GM19467 (cell line): ENCODE results near the gene SNRPD3.

Experiments used
- ATAC-seq: cut with Tn5 transposase; IDR thresholded peaks from one replicate; pipeline ENCODE4 v1.9.1; 2021; ENCODE audit warnings: mild to moderate bottlenecking, moderate library complexity; ENCODE audit not compliant: unreplicated experiment

SNRPD3 gene

DNA sequence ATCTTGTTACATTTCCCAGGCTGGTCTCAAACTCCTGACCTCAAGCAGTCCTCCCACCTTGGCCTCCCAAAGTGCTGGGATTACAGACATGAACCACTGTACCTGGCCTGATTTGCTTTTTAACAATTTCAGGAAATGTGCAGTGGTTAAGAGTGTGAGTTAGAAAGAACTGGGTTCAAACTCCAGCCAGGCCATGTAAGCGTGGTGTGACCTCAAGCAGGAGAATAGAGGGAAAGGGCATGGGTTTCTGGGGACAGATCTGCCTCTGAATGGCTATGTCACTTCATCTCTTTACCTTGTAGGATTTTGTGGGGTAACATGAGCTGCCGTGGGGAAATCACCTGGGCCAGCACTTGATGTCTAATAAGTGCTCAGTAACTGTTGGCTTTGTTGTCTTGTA, 9.3 kb downstream of the SNRPD3 start:
- ATAC-seq: no peak

DNA sequence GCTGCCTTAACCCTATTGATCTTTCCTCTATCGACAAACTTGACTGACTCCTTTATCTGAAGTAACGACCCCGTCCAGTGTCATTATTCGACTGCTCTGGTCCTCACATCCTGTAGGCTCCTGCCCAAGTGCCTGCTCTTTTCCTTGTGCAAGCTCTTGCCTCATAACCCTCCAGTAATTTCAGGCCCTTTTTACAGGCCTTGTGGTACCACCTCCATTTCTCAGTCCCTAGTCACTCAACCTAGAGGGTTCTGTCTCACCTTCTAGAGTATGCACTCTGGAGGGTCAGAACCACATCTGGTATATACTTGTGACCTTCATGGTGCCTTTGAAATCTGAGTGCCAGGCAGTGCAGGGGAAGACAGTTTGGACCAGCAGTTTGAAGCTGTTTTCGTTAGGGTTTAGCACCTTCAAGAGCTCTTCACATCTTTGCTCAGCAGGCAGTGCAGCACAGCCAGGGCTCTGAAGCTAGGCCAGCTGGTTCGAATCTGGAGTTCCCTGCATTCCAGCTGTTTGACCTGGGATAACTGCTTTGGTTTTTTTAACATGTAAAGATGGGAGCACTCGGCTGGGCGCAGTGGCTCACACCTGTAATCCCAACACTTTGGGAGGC, 11.2 kb downstream of the SNRPD3 start:
- ATAC-seq: no peak

DNA sequence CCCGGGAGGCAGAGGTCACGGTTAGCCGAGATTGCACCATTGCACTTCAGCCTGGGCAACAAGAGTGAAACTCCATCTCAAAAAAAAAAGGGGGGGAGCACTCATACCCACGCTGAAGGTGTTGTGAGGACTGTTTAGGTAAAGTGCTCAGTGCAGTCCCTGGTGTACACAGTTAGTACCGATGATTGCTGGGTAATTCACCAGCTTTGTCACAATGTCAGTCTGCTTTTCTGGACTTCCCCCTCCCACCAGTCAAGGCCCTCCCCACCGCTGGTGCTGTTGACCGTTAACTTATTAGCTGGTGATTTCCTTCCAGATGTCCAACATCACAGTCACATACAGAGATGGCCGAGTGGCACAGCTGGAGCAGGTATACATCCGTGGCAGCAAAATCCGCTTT, 11.9 kb downstream of the SNRPD3 start:
- no peak for ATAC-seq

DNA sequence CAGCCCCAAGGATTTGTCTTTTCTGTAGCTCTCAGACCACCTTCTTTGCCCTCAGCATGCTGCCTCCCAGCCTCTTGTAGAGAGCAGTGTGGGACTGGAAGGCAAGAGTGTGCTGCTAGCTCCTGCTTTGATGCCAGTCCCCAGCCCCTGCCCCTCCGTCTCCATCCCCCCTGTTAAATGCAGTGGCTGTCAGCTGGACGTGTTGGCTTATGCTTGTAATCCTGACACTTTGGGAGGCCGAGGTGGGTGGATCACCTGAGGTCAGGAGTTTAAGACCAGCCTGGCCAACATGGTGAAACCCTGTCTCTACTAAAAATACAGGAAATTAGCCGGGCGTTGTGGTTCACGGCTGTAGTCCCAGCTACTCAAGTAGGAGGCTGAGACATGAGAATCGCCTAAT, 15.5 kb downstream of the SNRPD3 start:
- ATAC-seq: no peak

DNA sequence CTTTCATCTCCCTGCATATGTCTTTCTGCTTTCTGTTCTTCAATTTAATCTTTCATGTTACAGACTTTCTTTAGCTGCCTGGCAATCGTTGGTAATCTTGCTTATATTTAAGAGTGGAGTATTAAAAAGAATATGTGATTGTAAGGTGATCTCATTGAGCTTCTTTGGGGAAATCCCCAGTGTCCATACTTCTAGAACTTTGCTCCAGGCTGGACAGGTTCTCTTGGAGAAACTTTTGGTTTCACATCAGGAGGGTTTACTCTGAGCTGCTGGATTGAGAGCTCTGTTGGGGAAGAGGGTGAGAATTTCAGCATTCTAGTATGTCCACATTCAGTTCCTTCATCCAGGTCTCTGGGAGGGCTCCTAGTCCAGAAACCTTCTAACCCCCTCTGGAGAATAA, 21.0 kb downstream of the SNRPD3 start:
- ATAC-seq: no peak

DNA sequence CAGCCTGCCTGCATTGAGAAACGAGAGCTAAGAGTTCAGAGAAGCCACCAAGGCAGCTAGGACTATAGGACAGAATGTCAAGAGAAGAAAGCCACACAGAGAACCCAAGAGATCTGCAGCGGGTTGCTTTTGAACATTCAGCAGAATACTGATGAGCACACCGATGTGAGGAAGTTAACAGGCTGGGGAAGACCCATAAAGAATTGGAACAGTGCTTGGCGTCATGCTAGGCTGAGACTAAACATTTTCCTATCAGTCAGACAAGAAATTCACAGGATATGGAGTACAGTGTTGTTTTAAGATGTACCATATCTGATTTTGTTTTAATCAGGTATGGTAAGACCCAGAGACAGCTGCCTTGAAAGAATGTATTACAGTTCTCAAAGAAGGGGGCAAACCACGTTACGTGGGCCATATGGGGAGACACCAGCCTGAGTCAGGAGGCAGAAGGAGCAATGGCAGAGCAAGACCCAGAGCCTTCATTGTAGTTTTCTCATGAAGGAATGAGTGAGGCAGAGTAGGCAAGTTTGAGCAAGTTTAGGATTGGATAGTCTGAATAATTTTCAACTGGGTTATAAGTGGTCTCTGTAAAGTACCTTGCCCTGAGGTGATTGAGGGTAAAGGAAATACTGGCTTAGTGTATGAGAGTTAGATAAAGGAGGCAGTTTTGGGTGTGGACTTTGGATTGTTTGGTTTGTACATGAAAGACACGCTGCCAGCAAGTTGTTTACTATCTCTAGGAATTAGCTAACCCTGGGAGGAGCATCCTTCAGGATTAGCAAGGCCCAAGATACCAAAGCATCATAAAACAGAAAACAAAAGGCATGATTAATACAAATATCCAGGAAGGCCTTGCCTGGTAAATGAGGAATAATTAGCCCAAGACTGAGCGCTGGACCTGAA, 22.8 kb downstream of the SNRPD3 start:
- no peak for ATAC-seq

DNA sequence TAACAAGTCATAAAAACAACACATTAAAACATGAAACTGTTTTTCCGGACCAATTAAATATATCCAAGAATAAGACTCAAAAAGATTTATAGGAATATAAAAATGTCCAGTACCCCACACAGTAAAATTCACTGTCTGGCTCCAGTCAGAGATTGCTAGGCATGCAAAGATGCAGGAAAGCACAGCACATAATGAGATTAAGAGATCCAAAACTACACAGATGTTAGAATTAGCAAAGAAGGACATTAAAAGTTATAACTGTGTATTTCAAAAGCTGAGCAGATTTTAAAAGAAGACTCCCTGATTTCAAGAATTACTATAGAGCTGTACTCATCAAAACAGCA, 23.4 kb downstream of the SNRPD3 start:
- ATAC-seq: no peak

DNA sequence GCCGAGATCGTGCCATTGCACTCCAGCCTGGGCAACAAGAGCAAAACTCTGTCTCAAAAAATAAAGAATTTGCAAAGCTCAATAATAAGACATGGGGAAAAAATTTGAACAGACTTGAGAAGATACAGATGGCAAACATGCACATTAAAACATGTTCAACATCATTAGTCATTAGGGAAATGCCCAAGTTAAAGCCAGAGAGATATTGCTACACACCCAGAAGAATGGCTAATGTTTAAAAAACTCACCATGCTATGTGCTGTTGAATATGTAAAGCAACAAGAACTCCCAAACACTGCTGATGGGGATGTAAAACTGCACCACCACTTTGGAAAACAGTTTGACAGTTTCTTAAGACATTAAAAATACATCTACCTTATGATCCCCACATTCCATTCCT, 24.5 kb downstream of the SNRPD3 start:
- no peak for ATAC-seq

DNA sequence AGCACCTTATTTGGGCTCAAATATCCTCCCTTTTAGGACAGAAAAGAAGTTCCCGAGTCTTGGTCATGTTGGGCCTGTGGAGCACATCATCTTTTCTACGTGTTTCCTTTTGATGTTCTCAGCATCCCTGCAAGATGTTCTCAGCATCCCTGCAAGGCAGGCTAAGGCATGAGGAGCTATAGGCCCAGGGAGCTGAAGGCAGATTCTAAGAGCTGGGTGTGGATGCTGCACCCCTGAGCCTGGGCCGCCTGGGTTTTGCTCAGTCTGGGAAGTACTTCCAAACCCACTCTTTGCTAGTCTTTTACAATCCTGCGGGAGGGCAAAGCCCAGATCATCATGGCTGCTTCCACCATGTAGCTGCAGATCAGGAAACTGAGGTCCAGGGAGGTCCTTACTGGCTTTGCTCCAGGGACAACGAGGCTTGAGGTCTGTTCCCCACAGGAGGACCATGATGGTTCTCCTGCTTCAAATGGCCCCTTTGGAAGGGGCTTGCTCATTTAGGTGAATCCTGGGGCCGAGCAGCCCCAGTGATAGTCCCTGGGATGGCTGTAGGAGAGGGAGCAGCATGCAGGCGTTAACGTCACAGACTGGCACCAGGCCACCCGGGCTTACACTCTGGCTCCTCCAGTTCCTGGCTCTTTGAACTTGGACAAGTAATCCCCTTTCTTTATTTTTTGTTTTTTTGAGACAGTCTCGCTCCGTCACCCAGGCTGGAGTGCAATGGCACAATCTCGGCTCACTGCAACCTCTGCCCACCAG, 26.4 kb downstream of the SNRPD3 start:
- ATAC-seq: no peak

DNA sequence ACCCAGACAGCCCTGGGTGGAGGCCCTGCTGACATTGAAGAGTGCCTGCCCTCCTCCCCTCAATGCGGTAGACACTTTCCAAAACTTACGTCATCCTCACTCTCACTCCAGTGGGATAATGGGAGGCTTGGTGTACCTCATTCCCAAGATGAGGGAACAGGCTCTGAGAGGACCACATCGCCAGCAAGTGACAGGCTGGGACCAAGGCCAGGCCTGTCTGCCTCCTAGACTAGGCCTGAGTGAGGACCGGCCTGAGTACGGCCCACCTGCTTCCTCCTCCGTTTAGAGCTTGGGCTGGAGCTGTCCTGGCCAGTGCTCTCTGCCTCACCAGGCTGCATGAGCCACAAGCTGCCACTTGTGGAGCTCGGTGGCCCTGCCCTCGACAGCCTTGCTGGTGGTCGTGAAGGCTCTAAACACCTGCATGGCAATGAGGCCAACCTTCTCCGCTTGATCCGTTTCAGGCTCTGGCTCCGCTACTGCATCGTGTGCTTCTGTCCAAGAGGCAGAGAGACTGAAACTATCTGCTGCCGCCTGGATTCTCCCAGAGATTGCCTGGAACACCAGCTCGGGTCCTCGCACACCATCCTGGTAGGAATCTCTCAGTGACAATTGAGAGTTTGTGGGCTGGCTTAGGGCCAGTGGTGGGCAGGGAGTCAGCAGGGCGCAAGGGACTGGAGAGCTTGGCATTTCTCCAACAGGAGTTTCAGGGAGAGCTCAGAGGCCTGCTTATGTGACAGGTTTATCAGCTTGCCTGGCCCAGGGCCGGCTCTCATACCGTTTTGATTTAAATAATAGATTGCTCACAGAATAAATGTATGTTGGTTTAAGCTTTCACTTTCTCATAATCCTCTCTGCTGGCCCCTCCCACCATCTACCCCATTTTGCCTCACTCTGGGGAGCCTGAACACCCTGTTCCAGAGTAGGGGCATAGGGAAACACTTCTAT, 27.7 kb downstream of the SNRPD3 start:
- ATAC-seq: no peak

DNA sequence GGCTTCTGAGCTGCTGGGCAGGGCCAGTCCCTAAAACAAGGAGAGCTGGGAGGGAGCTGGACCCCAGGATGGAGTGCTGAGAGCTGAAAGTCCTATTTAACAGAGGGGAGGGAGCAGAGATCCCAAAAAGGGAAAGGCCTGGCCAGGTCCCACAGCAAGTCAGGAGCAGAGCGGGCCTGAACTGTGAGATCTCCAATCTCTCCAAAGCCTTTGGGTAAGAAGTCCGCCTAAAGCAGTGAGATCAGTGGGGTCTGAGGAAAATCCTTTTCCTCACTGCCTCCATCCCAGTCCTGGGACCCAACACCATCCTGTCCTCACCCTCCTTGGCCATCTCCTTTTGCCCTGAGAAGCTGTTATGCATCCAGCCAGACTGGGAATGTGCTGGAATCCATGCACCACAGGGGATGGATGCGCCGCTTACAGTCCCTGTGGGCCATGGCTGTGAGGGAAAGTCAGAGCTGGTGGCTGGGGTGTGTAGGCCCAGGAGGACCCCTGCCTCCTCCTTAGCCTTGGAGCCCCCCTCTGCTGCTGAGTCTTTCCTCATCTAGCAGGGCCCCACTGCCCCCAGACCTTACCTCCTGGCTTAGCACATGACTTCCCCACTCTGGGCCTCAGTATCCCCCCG, 28.5 kb downstream of the SNRPD3 start:
- no peak for ATAC-seq

DNA sequence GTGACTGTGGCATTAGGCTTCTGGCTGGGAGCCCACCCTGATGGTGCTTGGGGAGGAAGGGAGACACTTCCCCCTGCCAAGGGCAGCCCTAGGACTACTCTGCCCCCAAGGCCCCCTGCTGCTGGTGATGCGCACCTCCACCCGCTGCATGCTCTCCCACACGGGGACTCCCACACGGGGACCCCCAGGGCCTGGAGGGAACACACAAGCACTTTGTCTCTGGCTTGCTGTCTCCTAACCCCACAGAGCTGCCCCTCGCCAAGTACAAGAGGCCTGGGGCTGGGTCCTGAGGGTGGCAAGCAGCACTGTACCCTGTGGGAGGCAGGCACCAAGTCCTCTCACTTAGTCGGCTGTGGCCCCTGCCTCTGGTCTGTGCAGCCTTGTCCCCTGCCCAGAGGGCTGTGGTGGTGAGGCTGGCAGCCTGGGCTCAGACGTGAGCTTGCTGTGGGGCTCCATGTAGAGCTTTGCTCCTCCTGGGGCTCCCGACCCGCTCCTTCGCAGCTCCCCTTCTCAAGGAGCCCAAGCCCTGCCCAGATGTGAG, 29.1 kb downstream of the SNRPD3 start:
- ATAC-seq: no peak

DNA sequence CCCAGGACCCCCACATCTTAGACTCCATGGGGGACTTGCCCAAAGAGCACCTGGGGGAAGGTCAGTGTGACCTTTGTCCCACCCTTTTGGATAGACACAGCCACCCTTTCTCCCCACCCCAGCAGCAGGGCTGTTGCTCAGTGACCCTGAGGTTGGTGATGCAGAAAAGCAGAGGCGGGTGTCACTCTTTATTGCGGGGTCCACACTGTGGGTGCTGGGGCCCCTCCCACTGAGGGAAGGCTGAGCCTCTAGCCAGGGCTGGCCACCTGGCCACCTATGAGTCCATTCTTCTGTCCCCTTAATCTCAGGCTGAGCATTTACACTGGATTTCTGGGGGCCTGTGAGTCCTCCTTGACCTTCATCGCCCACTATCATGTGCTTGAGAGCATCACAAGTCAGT, 29.7 kb downstream of the SNRPD3 start:
- no peak for ATAC-seq

DNA sequence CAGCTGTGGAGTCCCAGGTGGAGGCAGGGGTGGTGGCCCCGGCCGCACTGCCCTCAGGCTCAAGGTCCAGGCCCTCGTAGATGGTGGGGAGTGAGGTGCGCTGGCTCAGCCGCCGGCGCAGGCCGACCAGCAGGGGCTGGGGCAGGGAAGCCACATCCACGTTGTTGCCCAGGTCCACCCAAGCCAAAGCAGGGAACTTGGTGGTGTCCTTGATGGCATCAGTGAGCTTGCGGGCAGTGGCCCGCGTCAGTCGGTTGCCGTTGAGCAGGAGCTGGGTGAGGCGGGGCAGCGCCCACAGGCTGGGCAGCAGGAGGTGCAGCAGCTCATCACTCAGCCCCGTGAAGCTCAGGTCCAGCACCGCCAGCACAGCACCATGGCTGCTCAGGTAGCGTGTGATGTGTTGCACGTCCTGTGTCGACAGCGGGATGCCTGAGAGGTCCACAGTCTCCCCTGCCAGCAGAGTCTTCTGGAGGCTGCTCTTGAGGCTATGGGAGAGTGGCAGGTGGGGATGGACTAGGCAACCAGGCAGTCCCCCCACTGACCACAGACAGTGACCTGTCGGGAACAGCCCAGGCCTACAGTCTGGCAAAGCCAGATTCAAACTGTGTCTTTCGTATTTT, 30.2 kb downstream of the SNRPD3 start:
- ATAC-seq: no peak

DNA sequence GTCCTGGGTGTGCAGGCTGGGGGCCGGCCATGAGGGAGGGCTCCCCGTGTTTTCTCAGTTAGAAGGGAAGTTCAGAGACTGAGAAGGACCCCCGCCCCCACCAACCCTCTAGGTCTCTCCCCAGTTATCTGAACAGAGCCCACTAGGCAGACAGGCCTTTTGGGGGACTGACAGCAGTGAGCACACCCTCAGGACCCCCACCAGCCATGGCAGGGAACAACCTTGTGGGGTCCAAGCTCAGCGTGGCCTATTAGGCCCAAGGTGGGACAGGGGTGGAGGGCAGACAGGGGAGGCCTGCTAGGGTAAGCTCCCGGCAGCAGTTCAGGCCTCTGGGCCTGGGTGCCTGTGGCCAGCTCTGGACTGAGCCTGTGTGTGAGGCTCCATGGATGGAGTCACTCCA, 31.5 kb downstream of the SNRPD3 start:
- ATAC-seq: no peak

DNA sequence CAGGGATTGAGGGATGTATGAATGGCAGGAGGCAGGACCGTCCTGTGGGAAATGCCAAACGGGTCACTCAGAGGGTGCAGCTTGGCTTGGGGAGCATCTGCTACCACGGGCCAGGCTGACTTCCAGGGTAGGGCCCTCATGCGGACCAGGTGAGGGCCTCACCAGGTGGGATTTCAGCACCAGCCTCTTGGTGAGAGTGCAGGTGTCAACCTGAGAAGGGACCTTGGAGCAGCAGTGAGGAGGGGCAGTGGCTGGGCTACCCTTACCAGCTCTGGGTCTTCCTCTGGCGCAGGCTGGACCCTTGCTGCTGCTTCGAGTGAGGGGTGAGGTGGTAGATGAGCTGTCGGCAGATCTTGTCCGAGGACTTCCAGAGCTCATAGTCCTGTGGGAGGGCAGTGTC, 32.1 kb downstream of the SNRPD3 start:
- ATAC-seq: no peak

DNA sequence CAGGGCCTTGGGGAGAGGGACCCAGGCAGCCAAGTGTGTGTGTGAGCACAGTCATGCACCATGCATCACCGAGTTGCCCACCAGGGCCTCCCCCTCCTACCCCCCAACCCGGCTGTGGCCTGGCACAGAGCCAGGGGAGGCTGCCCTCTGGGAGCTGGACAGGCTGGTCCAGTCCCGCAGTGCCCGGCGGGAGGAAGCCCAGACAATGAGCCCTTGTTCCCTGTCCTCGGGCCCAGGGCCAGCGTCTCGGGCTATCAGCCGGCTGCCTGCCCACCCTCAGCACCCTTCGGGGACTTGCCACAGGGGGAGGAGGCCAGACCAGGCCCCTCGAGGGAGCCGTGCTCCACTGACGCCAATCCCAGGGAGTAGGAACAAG, 32.6 kb downstream of the SNRPD3 start:
- ATAC-seq: no peak

DNA sequence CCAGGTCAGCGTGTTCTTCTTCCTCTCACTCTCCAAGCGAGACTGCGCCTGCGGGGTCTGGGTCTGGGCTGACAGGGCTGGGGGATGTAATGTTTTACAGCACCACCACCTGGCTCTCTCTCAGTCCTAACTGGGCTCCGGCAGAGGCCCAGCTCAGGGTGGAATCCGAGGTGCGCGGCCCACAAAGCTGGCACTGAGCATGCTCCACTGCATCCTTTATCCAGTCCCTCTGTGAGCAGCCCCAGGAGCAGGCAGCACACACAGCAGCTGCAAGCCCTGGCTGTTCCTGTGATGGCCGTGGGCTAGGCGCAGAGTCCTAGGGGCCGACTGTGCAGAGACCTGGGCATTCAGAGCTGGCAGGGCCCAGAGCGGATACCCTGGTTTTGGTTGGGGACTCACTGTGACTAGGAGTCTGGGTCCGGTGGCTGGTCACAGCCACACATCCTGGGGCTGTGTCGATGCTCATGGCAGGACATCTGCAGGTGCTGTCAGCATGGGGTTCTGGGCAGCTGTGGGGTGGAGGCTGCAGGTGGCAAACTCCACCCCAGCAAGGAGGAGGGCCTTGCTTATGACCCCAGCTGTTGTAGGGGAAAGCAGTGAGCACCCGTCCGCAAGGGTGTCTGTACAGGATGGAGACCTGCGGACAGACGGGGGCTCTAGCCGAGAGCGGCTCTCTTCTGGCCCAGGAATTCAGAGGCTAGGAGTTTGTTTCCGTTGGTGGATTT, 33.1 kb downstream of the SNRPD3 start:
- ATAC-seq: no peak

DNA sequence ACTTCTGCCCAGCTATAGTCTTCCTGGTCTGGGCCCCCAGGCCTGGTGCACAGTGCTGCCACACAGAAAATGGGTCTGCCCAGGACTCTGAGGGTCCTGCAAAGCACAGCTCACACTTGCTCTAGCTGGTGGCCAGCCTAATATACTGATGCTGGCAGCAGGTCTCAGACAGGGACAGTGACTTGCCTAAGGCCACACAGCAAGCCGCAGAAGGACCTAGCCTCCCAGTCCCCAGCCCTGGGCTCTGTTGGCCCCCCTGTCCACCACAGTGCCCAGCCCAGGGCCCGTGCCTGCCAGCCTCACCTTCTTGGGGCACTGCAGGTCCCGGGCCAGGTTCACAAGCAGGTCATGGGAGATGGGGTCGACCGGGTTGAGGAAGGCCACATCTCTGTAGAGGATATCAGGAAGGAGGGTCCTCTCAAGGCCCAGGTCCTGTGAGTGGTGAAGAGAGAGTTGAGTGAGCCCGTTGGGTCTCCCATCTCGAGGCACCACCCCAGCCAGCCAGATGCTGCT, 33.8 kb downstream of the SNRPD3 start:
- no peak for ATAC-seq
